IPS DF 4.7 (cell line): Measurements from ENCODE around the gene MS4A6A.
"Not testable (repeated sequence)": the region's sequence is repeated elsewhere in the genome, so short reads cannot be mapped to it uniquely, and the experiment has no call there.

ENCODE experiments used
- DNase-seq: peaks from one replicate; pipeline ENCODE4 v3.0.0-alpha.2; 2013; ENCODE audit warnings: low spot score; ENCODE audit errors: extremely low read depth

MS4A6A gene

DNA sequence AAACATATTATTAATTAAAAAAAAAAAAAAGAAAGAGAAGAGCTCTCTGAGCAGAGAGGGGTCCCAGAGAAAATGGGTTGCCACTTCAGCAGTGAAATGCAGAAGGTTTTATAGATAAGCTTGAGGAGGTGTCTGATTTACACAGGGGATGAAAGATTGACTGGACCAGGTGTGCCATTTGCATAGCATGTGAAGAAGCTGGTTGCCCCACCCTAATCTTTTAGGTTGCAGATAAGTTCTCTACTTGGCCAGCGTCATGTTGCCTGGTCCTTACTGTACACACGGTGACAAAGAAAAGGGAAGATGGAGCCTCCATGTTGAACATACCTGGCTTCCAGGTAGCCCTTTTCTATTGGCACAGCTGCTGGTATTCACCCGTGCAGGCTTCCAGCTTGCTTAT, 53.0 kb downstream of the MS4A6A start:
- DNase-seq = no peak

DNA sequence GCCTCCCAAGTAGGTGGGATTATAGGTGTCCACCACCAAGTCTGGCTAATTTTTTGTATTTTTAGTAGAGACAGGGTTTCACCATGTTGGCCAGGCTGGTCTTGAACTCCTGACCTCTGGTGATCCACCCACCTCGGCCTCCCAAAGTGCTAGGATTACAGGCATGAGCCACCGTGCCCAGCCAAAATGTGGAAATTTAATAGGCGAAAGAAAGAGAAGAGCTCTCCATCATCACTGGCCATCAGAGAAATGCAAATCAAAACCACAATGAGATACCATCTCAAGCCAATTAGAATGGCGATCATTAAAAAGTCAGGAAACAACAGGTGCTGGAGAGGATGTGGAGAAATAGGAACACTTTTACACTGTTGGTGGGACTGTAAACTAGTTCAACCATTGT, 54.0 kb downstream of the MS4A6A start:
- DNase-seq = not testable (repeated sequence)

DNA sequence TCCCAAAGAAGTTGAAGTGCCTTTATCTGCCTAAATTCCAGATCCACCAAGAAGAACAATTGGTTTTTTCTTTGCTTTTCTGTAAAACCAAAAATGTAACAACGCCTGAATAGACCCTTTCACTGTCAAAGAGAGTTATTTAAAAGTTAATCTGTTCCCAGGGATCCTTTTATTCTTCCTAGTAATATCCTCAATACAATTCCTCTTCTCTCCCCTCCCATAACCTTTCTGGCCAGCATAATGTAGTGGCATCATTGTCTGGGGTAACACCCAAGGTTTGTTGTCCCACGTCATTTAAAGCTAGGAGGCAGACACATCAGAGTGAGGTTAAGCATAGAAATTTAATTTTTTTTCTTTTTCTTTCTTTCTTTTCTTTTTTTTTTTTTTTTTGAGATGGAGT, 54.5 kb downstream of the MS4A6A start:
- DNase-seq = no peak

- no peak for DNase-seq
Measured at GRCh38 chr11:60127311-60127811, 55.5 kb downstream of the MS4A6A start.

- DNase-seq = no peak
Measured at GRCh38 chr11:60125956-60126585, 56.8 kb downstream of the MS4A6A start.

DNA sequence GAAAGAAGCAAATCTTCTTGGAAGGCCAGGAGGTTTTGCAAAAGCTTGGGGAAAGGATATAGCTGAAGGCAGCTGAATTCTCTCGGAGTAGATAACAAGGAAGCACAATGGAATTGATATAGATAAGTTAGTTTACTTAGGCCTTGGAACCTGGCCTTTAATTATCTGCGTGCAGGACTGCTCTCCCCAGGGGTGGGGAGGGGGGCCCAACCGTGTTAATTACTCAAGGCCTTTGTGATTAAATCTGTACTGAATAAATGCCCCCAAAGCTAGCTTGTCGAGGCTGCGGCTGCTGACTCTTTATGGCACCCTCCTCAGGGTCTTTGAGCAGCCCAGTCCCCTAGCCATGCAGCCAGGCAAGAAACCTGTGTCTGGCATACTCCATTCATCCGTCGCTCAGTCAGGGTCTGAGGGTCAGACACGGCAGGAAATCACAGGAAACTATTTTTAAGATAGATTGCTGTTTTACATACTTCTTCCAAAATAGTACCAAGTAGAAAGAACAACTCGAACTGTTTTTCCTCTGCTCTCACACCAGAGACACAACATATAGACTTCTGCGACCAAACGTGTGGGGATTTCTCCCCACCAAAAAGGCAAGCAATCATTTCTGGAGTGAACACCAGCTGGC, 58.0 kb downstream of the MS4A6A start:
- no peak for DNase-seq
